Heart left ventricle (tissue), 16 donors: ENCODE results near the gene ORM2. TPM values are rescaled to one million over a fixed set of nuclear protein-coding genes. Genes with fewer than 3 reads are reported as not detected.

ENCODE experiments used
- ATAC-seq, 4 donors: fragments of 200-7000 bp; cut with Tn5 transposase; one replicate each; pipeline ENCODE4 v1.9.1; 2020 to 2022; ENCODE audit warnings: moderate library complexity in 4 of 4, mild to moderate bottlenecking in 3 of 4, moderate number of reproducible peaks in 1 of 4
- DNase-seq, 5 donors: peaks; one replicate each; pipeline ENCODE4 v3.0.0-alpha.2; 2020
- H3K27ac ChIP-seq, 12 donors: fragments of 200-600 bp; sonication (generic) in 4 of 12; one replicate each; pipeline versions ENCODE4 v1.5.0 to v1.8.0; 2016 to 2022; ENCODE audit warnings: mild to moderate bottlenecking in 2 of 12
- H3K27me3 ChIP-seq, 9 donors: fragments of 200-600 bp; sonication (generic) in 2 of 9; one replicate each; pipeline versions ENCODE4 v1.5.1 to v1.8.0; 2016 to 2022; ENCODE audit warnings: mild to moderate bottlenecking in 3 of 9
- H3K36me3 ChIP-seq, 9 donors: fragments of 200-600 bp; sonication (generic) in 2 of 9; one replicate each; pipeline versions ENCODE4 v1.5.0 to v1.8.0; 2018 to 2022; ENCODE audit warnings: mild to moderate bottlenecking in 2 of 9
- H3K4me1 ChIP-seq, 12 donors: fragments of 200-600 bp; sonication (generic) in 4 of 12; one replicate each; pipeline versions ENCODE4 v1.5.0 to v1.8.0; 2016 to 2022; ENCODE audit warnings: mild to moderate bottlenecking in 3 of 12
- H3K4me3 ChIP-seq, 12 donors: fragments of 200-600 bp; sonication (generic) in 4 of 12; one replicate each; pipeline versions ENCODE4 v1.5.0 to v1.8.0; 2017 to 2022; ENCODE audit warnings: mild to moderate bottlenecking in 9 of 12, moderate library complexity in 4 of 12
- H3K9me3 ChIP-seq, 12 donors: fragments of 200-600 bp; sonication (generic) in 4 of 12; one replicate each; pipeline versions ENCODE4 v1.5.0 to v1.8.0; 2016 to 2022; ENCODE audit warnings: mild to moderate bottlenecking in 1 of 12
- CTCF ChIP-seq, 12 donors: fragments of 200-600 bp; sonication (generic) in 4 of 12; IDR thresholded peaks; one replicate each; pipeline versions ENCODE4 v1.5.0 to v1.8.0; 2018 to 2022; ENCODE audit warnings: antibody characterized with exemption in 12 of 12, mild to moderate bottlenecking in 5 of 12
- POLR2A ChIP-seq, 2 donors: fragments of 450-650 bp; IDR thresholded peaks; one replicate each; pipeline ENCODE4 v1.6.1; 2017; ENCODE audit warnings: antibody characterized with exemption in 2 of 2, mild to moderate bottlenecking in 2 of 2, moderate library complexity in 2 of 2
- WGBS, 4 donors: extraction: QIAGEN DNeasy Blood & Tissue Kit in 2 of 4; methylation state at CpG; one replicate each; pipeline versions ENCODE4 v1.1.5 to v1.1.7; 2013 to 2018; 5-methylcytosine and 5-hydroxymethylcytosine counted together
- intact Hi-C, 10 donors: fragments of 100-400 bp; cut with DNase I; formaldehyde crosslinking; loops; one replicate each; pipeline versions ENCODE4 v1.11.1 to v1.14.2; 2022
- polyA plus RNA-seq, 2 donors: library from polyadenylated mRNA; stranded (reverse); fragments of 200-250 nt; gene quantifications; one replicate each; pipeline ENCODE4 v1.2.3, GENCODE V29; 2013
- total RNA-seq, 9 donors: library from RNA; depleted of rRNA in 2 of 9; stranded (reverse); fragments of >200 nt in 2 of 9; fragmentation: NEBNext Ultra II Directional in 3 of 9; extraction: Animal tissue kit (Norgen Biotek cat#: 25700) in 3 of 9; gene quantifications; one replicate each; pipeline versions ENCODE4 v1.1.0 to v1.2.4, GENCODE V29; 2016 to 2023
- donor health status: ischemic (EF 13 %, LVEDD 7.1; RV severe dilation, severe dysfunction).
- donor health status: healthy with polysubstance abuse.
- donor health status: DM: no; HTN: yes; CAD: no.
- donor health status: DM: no; HTN: no; CAD: no.
- donor health status: ischemic (EF 25% LVEDD 6.9; RV normal size, moderate dysfunction).
- donor health status: ischemic (EF 25% LVEDD 5.7; RV mildly dilated, moderate dysfunction).
- donor health status: healthy.
- donor health status: DM: yes; HTN: yes; CAD: no.
- donor health status: ischemic (EF 35%, LVEDD 5.7; RV mildly dilated, moderate dysfunction).
- donor health status: nonischemic (EF 11% LVEDD 7.7; RV severe dilation, severe dysfunction).
- donor health status: DM: yes; HTN: yes; CAD: no.
- donor health status: PGD.
- donor health status: ischemic (EF 29% LVEDD 5.4; RV normal size, mild dysfunction).
- donor health status: nonischemic (EF 23%, LVEDD 6.1; RV moderate dilation, normal function).

Gene ORM2
- total and polyA plus RNA-seq, 11 donors = 0.14 TPM; not detected in 10

GRCh38 chr9:114365194-114365593, 35.5 kb downstream of the ORM2 start:
- H3K27ac ChIP-seq = peak overlapping the region in 1 of 12 donors; percentile 83
- WGBS, 4 donors = 90 to 95% (median 93%) methylated on average over 2 of the region's 2 CpGs
- DNase-seq (no peak), ATAC-seq (no peak)
- no peaks in the 10 kb centered on the region for H3K9me3 ChIP-seq
- TF ChIP-seq POLR2A (IDR thresholded peaks at IDR 0.05) (no peak), CTCF (IDR thresholded peaks at IDR 0.05) (no peak)
- H3K4me3 ChIP-seq = no peak overlapping the region
- H3K27me3 ChIP-seq = no peaks in the 10 kb centered on the region
- intact Hi-C loops = no loop called here
- H3K4me1 ChIP-seq = peaks cover 0 to 67% (median 0%) of the 10 kb centered on the region in 12 donors
- H3K36me3 ChIP-seq = peaks cover 2 to 91% (median 78%) of the 10 kb centered on the region in 9 donors

GRCh38 chr9:114366334-114367128, 36.9 kb downstream of the ORM2 start:
- Histone ChIP-seq H3K4me3 (no peak overlapping the region), H3K9me3 (no peaks in the 10 kb centered on the region), H3K27me3 (no peaks in the 10 kb centered on the region), H3K36me3 (peaks cover 2 to 90% (median 65%) of the 10 kb centered on the region in 9 donors), H3K4me1 (peaks cover 0 to 80% (median 0%) of the 10 kb centered on the region in 12 donors), H3K27ac (peak overlapping the region in 2 of 12 donors; percentile 3 to 83)
- ATAC-seq (no peak), DNase-seq (no peak)
- intact Hi-C loops = no loop called here
- 73 to 80% (median 77%) methylated on average over 10 of the region's 10 CpGs for WGBS, 4 donors
- no peak for TF ChIP-seq CTCF (IDR thresholded peaks at IDR 0.05)
- TF ChIP-seq POLR2A (IDR thresholded peaks at IDR 0.05) = no peak

- H3K36me3 ChIP-seq = peaks cover 0 to 84% (median 57%) of the 10 kb centered on the region in 9 donors
- no peak for DNase-seq
- peak overlapping the region in 3 of 12 donors; percentile 13 to 83 (median 37) for H3K27ac ChIP-seq
- TF ChIP-seq POLR2A (IDR thresholded peaks at IDR 0.05) = no peak
- no peak for TF ChIP-seq CTCF (IDR thresholded peaks at IDR 0.05)
- no peak for ATAC-seq
- no peak overlapping the region for H3K4me3 ChIP-seq
- 85 to 100% (median 94%) methylated on average over 4 to 6 of the region's 6 CpGs for WGBS, 4 donors
- intact Hi-C loops = no loop called here
- no peaks in the 10 kb centered on the region for H3K27me3 ChIP-seq
- no peaks in the 10 kb centered on the region for H3K9me3 ChIP-seq
- peaks cover 0 to 88% (median 5%) of the 10 kb centered on the region in 12 donors for H3K4me1 ChIP-seq
These were observed 37.7 kb downstream of the ORM2 start for GRCh38 chr9:114367366-114367765.

- WGBS, 4 donors = 85 to 93% (median 92%) methylated on average over 6 to 14 of the region's 14 CpGs
- no peak for ATAC-seq
- Histone ChIP-seq H3K36me3 (peaks cover 0 to 80% (median 51%) of the 10 kb centered on the region in 9 donors), H3K9me3 (no peaks in the 10 kb centered on the region), H3K27me3 (no peaks in the 10 kb centered on the region), H3K4me1 (peaks cover 0 to 94% (median 11%) of the 10 kb centered on the region in 12 donors), H3K4me3 (no peak overlapping the region), H3K27ac (peak overlapping the region in 3 of 12 donors; percentile 13 to 83 (median 37))
- no peak for TF ChIP-seq POLR2A (IDR thresholded peaks at IDR 0.05)
- no peak for TF ChIP-seq CTCF (IDR thresholded peaks at IDR 0.05)
- no peak for DNase-seq
- intact Hi-C loops = no loop called here
These were observed 38.3 kb downstream of the ORM2 start for GRCh38 chr9:114367772-114368569.
